K562 (cell line): ENCODE data around the gene BEST2.

Experiments used
- BDP1 ChIP-seq: IDR thresholded peaks from 3 replicates; pipeline ENCODE4 v1.6.1; 2011; ENCODE audit not compliant: insufficient read length, insufficient read depth
- EP300 ChIP-seq: IDR thresholded peaks from 2 replicates; pipeline ENCODE4 v1.6.1; 2012; ENCODE audit warnings: low read length, improper control_type of control experiment
- HEY1 ChIP-seq: fragments of 250-450 bp; sonication (Bioruptor Pico); IDR thresholded peaks from 2 replicates; pipeline ENCODE4 v1.5.0; 2020; ENCODE audit warnings: mild to moderate bottlenecking, moderate library complexity, borderline replicate concordance
- POLR2AphosphoS5 ChIP-seq: IDR thresholded peaks from 2 replicates; pipeline ENCODE4 v1.6.1; 2011; ENCODE audit warnings: mild to moderate bottlenecking, low read depth, low read length, moderate library complexity; ENCODE audit not compliant: control insufficient read depth, insufficient read depth
- TAF1 ChIP-seq: IDR thresholded peaks from 2 replicates; pipeline ENCODE4 v1.6.1; 2011; ENCODE audit warnings: mild to moderate bottlenecking, low read length, moderate library complexity; ENCODE audit not compliant: insufficient read depth, control insufficient read depth, severe bottlenecking; ENCODE audit errors: extremely low read depth
- ZNF175 ChIP-seq: fragments of 200-800 bp; sonication (Bioruptor generic); IDR thresholded peaks from 2 replicates; pipeline ENCODE4 v1.6.1; 2016; ENCODE audit warnings: low read depth, mild to moderate bottlenecking, missing genetic modification characterization, missing compliant biosample characterization
- ZNF707 ChIP-seq: fragments of 250-450 bp; sonication (Bioruptor Pico); conservative IDR thresholded peaks from 2 replicates; pipeline ENCODE4 v1.8.0; 2022; ENCODE audit warnings: inconsistent platforms, mild to moderate bottlenecking, moderate library complexity
- TF ChIP-seq, protein P1 (sequence below): fragments of 250-450 bp; sonication (Bioruptor Pico); IDR thresholded peaks from 2 replicates; pipeline ENCODE4 v1.8.0; 2022; ENCODE audit warnings: moderate library complexity, mild to moderate bottlenecking, inconsistent platforms
- TF ChIP-seq, protein P2 (sequence below), 2 experiments: IDR thresholded peaks in 1 of 2; conservative IDR thresholded peaks in 1 of 2; 2 replicates each; pipeline ENCODE4 v1.6.1; 2016; ENCODE audit warnings: low read depth in 2 of 2, mild to moderate bottlenecking in 1 of 2, missing compliant biosample characterization in 1 of 2, missing genetic modification characterization in 1 of 2, moderate library complexity in 1 of 2
- TF ChIP-seq, protein P3 (sequence below): fragments of 450-650 bp; conservative IDR thresholded peaks from 2 replicates; pipeline ENCODE4 v1.6.1; 2016; ENCODE audit warnings: missing genetic modification characterization, low read depth, mild to moderate bottlenecking, control low read depth, missing compliant biosample characterization
- TF ChIP-seq, protein P4 (sequence below), 2 experiments: fragments of 450-650 bp; formaldehyde crosslinking in 1 of 2; IDR thresholded peaks; 2 replicates each; pipeline versions ENCODE4 v1.4.0 to v1.6.1; 2014 to 2020; ENCODE audit warnings: mild to moderate bottlenecking in 2 of 2, borderline replicate concordance in 1 of 2, low read depth in 1 of 2

DNA sequence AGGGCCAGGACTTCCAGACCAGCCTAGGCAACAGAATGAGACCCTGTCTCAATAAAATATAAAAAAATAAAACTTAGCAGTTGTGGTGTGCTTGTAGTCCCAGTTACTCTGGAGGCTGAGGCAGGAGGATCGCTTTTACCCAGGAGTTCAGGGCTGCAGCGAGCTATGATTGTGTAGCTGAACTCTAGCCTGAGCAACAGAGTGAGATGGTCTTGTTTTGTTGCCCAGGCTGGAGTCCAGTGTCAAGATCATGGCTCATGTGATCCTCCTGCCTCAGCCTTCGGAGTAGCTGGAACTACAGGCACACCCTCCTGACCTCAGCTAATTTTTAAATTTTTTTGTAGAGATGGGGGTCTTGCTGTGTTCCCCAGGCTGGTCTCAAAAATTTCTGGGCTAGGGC lies 35.4 kb downstream of the BEST2 start:
- TF ChIP-seq HEY1 (CRISPR knock-in tag) (no peak), ZNF707 (CRISPR knock-in tag) (no peak), TAF1 (no peak), POLR2AphosphoS5 (no peak), ZNF175 (CRISPR knock-in tag) (no peak), EP300 (no peak), BDP1 (no peak)
- TF ChIP-seq, protein P1, sequence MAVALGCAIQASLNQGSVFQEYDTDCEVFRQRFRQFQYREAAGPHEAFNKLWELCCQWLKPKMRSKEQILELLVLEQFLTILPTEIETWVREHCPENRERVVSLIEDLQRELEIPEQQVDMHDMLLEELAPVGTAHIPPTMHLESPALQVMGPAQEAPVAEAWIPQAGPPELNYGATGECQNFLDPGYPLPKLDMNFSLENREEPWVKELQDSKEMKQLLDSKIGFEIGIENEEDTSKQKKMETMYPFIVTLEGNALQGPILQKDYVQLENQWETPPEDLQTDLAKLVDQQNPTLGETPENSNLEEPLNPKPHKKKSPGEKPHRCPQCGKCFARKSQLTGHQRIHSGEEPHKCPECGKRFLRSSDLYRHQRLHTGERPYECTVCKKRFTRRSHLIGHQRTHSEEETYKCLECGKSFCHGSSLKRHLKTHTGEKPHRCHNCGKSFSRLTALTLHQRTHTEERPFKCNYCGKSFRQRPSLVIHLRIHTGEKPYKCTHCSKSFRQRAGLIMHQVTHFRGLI (CRISPR knock-in tag): no peak
- TF ChIP-seq, protein P2, sequence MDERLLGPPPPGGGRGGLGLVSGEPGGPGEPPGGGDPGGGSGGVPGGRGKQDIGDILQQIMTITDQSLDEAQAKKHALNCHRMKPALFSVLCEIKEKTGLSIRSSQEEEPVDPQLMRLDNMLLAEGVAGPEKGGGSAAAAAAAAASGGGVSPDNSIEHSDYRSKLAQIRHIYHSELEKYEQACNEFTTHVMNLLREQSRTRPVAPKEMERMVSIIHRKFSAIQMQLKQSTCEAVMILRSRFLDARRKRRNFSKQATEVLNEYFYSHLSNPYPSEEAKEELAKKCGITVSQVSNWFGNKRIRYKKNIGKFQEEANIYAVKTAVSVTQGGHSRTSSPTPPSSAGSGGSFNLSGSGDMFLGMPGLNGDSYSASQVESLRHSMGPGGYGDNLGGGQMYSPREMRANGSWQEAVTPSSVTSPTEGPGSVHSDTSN (CRISPR knock-in tag; IDR thresholded peaks at IDR 0.05; ENCODE audit: low read depth): no peak
- TF ChIP-seq, protein P2 (tag; conservative IDR thresholded peaks at IDR 0.05; ENCODE audit: low read depth): no peak
- TF ChIP-seq, protein P3, sequence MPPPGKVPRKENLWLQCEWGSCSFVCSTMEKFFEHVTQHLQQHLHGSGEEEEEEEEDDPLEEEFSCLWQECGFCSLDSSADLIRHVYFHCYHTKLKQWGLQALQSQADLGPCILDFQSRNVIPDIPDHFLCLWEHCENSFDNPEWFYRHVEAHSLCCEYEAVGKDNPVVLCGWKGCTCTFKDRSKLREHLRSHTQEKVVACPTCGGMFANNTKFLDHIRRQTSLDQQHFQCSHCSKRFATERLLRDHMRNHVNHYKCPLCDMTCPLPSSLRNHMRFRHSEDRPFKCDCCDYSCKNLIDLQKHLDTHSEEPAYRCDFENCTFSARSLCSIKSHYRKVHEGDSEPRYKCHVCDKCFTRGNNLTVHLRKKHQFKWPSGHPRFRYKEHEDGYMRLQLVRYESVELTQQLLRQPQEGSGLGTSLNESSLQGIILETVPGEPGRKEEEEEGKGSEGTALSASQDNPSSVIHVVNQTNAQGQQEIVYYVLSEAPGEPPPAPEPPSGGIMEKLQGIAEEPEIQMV (tag): no peak
- TF ChIP-seq, protein P4, sequence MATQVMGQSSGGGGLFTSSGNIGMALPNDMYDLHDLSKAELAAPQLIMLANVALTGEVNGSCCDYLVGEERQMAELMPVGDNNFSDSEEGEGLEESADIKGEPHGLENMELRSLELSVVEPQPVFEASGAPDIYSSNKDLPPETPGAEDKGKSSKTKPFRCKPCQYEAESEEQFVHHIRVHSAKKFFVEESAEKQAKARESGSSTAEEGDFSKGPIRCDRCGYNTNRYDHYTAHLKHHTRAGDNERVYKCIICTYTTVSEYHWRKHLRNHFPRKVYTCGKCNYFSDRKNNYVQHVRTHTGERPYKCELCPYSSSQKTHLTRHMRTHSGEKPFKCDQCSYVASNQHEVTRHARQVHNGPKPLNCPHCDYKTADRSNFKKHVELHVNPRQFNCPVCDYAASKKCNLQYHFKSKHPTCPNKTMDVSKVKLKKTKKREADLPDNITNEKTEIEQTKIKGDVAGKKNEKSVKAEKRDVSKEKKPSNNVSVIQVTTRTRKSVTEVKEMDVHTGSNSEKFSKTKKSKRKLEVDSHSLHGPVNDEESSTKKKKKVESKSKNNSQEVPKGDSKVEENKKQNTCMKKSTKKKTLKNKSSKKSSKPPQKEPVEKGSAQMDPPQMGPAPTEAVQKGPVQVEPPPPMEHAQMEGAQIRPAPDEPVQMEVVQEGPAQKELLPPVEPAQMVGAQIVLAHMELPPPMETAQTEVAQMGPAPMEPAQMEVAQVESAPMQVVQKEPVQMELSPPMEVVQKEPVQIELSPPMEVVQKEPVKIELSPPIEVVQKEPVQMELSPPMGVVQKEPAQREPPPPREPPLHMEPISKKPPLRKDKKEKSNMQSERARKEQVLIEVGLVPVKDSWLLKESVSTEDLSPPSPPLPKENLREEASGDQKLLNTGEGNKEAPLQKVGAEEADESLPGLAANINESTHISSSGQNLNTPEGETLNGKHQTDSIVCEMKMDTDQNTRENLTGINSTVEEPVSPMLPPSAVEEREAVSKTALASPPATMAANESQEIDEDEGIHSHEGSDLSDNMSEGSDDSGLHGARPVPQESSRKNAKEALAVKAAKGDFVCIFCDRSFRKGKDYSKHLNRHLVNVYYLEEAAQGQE (IDR thresholded peaks at IDR 0.05; ENCODE audit: borderline replicate concordance): no peak
- TF ChIP-seq, protein P4 (CRISPR knock-in tag; IDR thresholded peaks at IDR 0.05; ENCODE audit: low read depth): no peak
